H1 (cell line): ENCODE results near the gene RELN.

Experiments
- CTCF ChIP-seq, 3 experiments: IDR thresholded peaks; 1 replicate in 2 of 3; 2 replicates in 1 of 3; pipeline versions ENCODE4 v1.5.1 to v1.6.1; 2011; ENCODE audit warnings: low read length in 3 of 3, mild to moderate bottlenecking in 3 of 3, inconsistent platforms in 2 of 3, low read depth in 1 of 3, moderate library complexity in 1 of 3; ENCODE audit not compliant: insufficient read depth in 1 of 3; ENCODE audit errors: control extremely low read depth in 1 of 3
- EZH2 ChIP-seq: fragments of 200-600 bp; sonication (generic); IDR thresholded peaks from 2 replicates; pipeline ENCODE4 v1.7.1; 2012; ENCODE audit warnings: low read depth, mild to moderate bottlenecking, moderate library complexity, low read length, inconsistent platforms; ENCODE audit not compliant: severe bottlenecking
- MAFK ChIP-seq: IDR thresholded peaks from 2 replicates; pipeline ENCODE4 v1.6.1; 2012; ENCODE audit warnings: low read depth, mild to moderate bottlenecking, improper control_type of control experiment, low read length
- SUZ12 ChIP-seq: fragments of 200-600 bp; sonication (generic); IDR thresholded peaks from 2 replicates; pipeline ENCODE4 v1.6.1; 2012; ENCODE audit warnings: mild to moderate bottlenecking, inconsistent platforms, low read length, moderate library complexity, mixed read lengths

GRCh38 chr7:103698064-103698463, 291.4 kb downstream of the RELN start:
- TF ChIP-seq CTCF (IDR thresholded peaks at IDR 0.05; ENCODE audit: control extremely low read depth in 1 of 3, insufficient read depth in 1 of 3, low read depth in 1 of 3, low read length in 3 of 3) (no peak), MAFK (peak; percentile 11; the same call in 1 of the 2 replicates), EZH2 (no peak), SUZ12 (no peak)
